ENCODE measurements around the gene SPACA4. TPM values are rescaled to one million over a fixed set of nuclear protein-coding genes. Genes with fewer than 3 reads are reported as not detected.

The SPACA4 gene
- total and polyA plus RNA-seq, 9 of the 15 experiments (the other 6 are each of a cell fraction or from before 2014, with no cell fraction given) = not detected

- TF ChIP-seq RREB1 (CRISPR knock-in tag; IDR thresholded peaks at IDR 0.05) = no peak
- TF ChIP-seq ZBTB5 (IDR thresholded peaks at IDR 0.05) = no peak
- no peak for TF ChIP-seq ZBTB7A (IDR thresholded peaks at IDR 0.05; ENCODE audit: borderline replicate concordance, control insufficient read depth, low read depth, low read length)
- no peak for TF ChIP-seq ZNF518B (CRISPR knock-in tag; IDR thresholded peaks at IDR 0.05)
- no peak for TF ChIP-seq ZNF407 (IDR thresholded peaks at IDR 0.05; ENCODE audit: low read depth)
Observed at GRCh38 chr19:48618916-48619691, 12.6 kb downstream of the SPACA4 start, which contains the start of the genes RPL18 and SPHK2 (continued).
